H1 (cell line): ENCODE results near the gene GLT8D2. TPM values are rescaled to one million over a fixed set of nuclear protein-coding genes. Genes with fewer than 3 reads are reported as not detected.

ENCODE experiments used
- CTCF ChIA-PET: fragments of 300-600 bp; sonication (Branson Sonifier 250); formaldehyde crosslinking; loops from one replicate; lab custom pipeline; 2021; ENCODE audit not compliant: partially characterized antibody; lab: Charles Lee
- POLR2A ChIA-PET: fragments of 300-600 bp; sonication (Branson Sonifier 250); formaldehyde crosslinking; loops from one replicate; lab custom pipeline; 2021; ENCODE audit warnings: inconsistent platforms; ENCODE audit not compliant: partially characterized antibody; lab: Charles Lee
- DNase-seq, 2 experiments: peaks; one replicate each; pipeline versions ENCODE4 v3.0.0 to v3.0.0-alpha.2; 2010 to 2022; ENCODE audit warnings: low spot score in 2 of 2, low read depth in 1 of 2, mixed read lengths in 1 of 2
- FAIRE-seq: peaks from 2 replicates; lab custom pipeline; 2011; peaks lifted over from hg19 to GRCh38; lab: Jason Lieb, UNC
- H2AFZ ChIP-seq: 2 replicates; pipeline ENCODE4 v1.8.1; 2012; ENCODE audit warnings: low read length, inconsistent platforms
- H2AK5ac ChIP-seq: 2 replicates; pipeline ENCODE4 v1.6.1; 2013; ENCODE audit warnings: low read depth, low read length
- H2BK120ac ChIP-seq: replicated peaks from 2 replicates; pipeline ENCODE3; 2013; ENCODE audit warnings: low read depth, low read length, inconsistent platforms
- H2BK12ac ChIP-seq: 2 replicates; pipeline ENCODE4 v1.6.1; 2013; ENCODE audit warnings: low read depth, low read length
- H2BK15ac ChIP-seq: 2 replicates; pipeline ENCODE4 v1.6.1; 2013; ENCODE audit warnings: low read length
- H2BK20ac ChIP-seq: 2 replicates; pipeline ENCODE4 v1.6.1; 2013; ENCODE audit warnings: low read length
- H2BK5ac ChIP-seq: 2 replicates; pipeline ENCODE4 v1.6.1; 2013; ENCODE audit warnings: low read depth, low read length
- H3K14ac ChIP-seq: 2 replicates; pipeline ENCODE4 v1.6.1; 2013; ENCODE audit warnings: inconsistent platforms; ENCODE audit not compliant: insufficient read length
- H3K18ac ChIP-seq: 2 replicates; pipeline ENCODE4 v1.6.1; 2013; ENCODE audit warnings: low read length; ENCODE audit errors: extremely low read depth
- H3K23ac ChIP-seq: 2 replicates; pipeline ENCODE4 v1.6.1; 2013; ENCODE audit warnings: inconsistent platforms; ENCODE audit not compliant: insufficient read length
- H3K23me2 ChIP-seq: 2 replicates; pipeline ENCODE4 v1.6.1; 2013; ENCODE audit warnings: low read depth, low read length
- H3K27ac ChIP-seq: 2 replicates; pipeline ENCODE4 v1.6.1; 2011; ENCODE audit warnings: low read depth, low read length, inconsistent platforms
- H3K27me3 ChIP-seq, 4 experiments: replicated peaks in 1 of 4; 1 replicate in 1 of 4; 2 replicates in 3 of 4; pipeline versions ENCODE4 v1.6.1 to v1.8.1; 2011 to 2013; ENCODE audit warnings: low read length in 3 of 4, mild to moderate bottlenecking in 3 of 4, inconsistent platforms in 2 of 4, mixed read lengths in 2 of 4, moderate library complexity in 1 of 4; ENCODE audit not compliant: control insufficient read depth in 3 of 4, insufficient read depth in 3 of 4; ENCODE audit errors: extremely low read depth in 1 of 4
- H3K36me3 ChIP-seq, 4 experiments: 2 replicates each; pipeline versions ENCODE4 v1.6.1 to v1.8.1; 2011 to 2013; ENCODE audit warnings: mild to moderate bottlenecking in 4 of 4, low read length in 3 of 4, moderate library complexity in 2 of 4, control low read depth in 1 of 4, inconsistent platforms in 1 of 4; ENCODE audit not compliant: insufficient read depth in 4 of 4, control insufficient read depth in 2 of 4
- H3K4ac ChIP-seq: replicated peaks from 2 replicates; pipeline ENCODE3; 2013; ENCODE audit warnings: low read length, low read depth, mixed read lengths, inconsistent platforms; ENCODE audit not compliant: insufficient read length
- H3K4me1 ChIP-seq, 4 experiments: replicated peaks in 1 of 4; 1 replicate in 1 of 4; 2 replicates in 3 of 4; pipeline versions ENCODE4 v1.6.1 to v1.8.1; 2011 to 2013; ENCODE audit warnings: low read length in 3 of 4, inconsistent platforms in 2 of 4, mixed read lengths in 1 of 4; ENCODE audit not compliant: insufficient read depth in 4 of 4, control insufficient read depth in 3 of 4
- H3K4me2 ChIP-seq, 2 experiments: 2 replicates each; pipeline versions ENCODE4 v1.6.1 to v1.8.1; 2011 to 2013; ENCODE audit warnings: low read depth in 2 of 2, low read length in 2 of 2, control low read depth in 1 of 2, inconsistent platforms in 1 of 2, mild to moderate bottlenecking in 1 of 2; ENCODE audit not compliant: insufficient read depth in 1 of 2
- H3K4me3 ChIP-seq, 4 experiments: fragments of 200-600, 300-600 bp in 1 of 4; sonication (generic), shearing (Covaris generic), sonication (Bioruptor Twin) in 1 of 4; 2 replicates each; pipeline versions ENCODE4 v1.5.1 to v1.8.1; 2011 to 2016; ENCODE audit warnings: low read length in 4 of 4, low read depth in 3 of 4, control low read depth in 2 of 4, inconsistent platforms in 2 of 4, mild to moderate bottlenecking in 2 of 4, mixed read lengths in 1 of 4, moderate library complexity in 1 of 4; ENCODE audit not compliant: insufficient read depth in 2 of 4; ENCODE audit errors: extremely low read depth in 1 of 4
- H3K56ac ChIP-seq: replicated peaks from 2 replicates; pipeline ENCODE3; 2013; ENCODE audit warnings: low read depth, mild to moderate bottlenecking, mixed read lengths, low read length, inconsistent platforms; ENCODE audit not compliant: insufficient read length
- H3K79me1 ChIP-seq: 2 replicates; pipeline ENCODE4 v1.6.1; 2013; ENCODE audit warnings: low read depth, low read length, control low read depth
- H3K79me2 ChIP-seq, 2 experiments: 2 replicates each; pipeline versions ENCODE4 v1.6.1 to v1.8.1; 2012 to 2013; ENCODE audit warnings: low read length in 2 of 2, mild to moderate bottlenecking in 2 of 2, inconsistent platforms in 1 of 2; ENCODE audit not compliant: insufficient read depth in 2 of 2, control insufficient read depth in 1 of 2
- H3K9ac ChIP-seq, 4 experiments: replicated peaks in 1 of 4; 1 replicate in 1 of 4; 2 replicates in 3 of 4; pipeline versions ENCODE4 v1.6.1 to v1.8.1; 2011 to 2013; ENCODE audit warnings: low read depth in 3 of 4, low read length in 3 of 4, control low read depth in 2 of 4, mild to moderate bottlenecking in 2 of 4, moderate library complexity in 2 of 4, inconsistent platforms in 1 of 4; ENCODE audit errors: extremely low read depth in 1 of 4
- H3K9me3 ChIP-seq, 2 experiments: 2 replicates each; pipeline versions ENCODE4 v1.6.1 to v1.8.1; 2012 to 2013; ENCODE audit warnings: mild to moderate bottlenecking in 2 of 2, moderate library complexity in 2 of 2, control low read depth in 1 of 2, inconsistent platforms in 1 of 2, low read depth in 1 of 2, low read length in 1 of 2, mixed read lengths in 1 of 2; ENCODE audit not compliant: insufficient read depth in 2 of 2
- H4K20me1 ChIP-seq, 2 experiments: replicated peaks in 1 of 2; 2 replicates each; pipeline versions ENCODE3 to v1.8.1; 2011 to 2013; ENCODE audit warnings: inconsistent platforms in 2 of 2, low read length in 2 of 2, mild to moderate bottlenecking in 1 of 2; ENCODE audit not compliant: insufficient read depth in 2 of 2, control insufficient read depth in 1 of 2
- H4K5ac ChIP-seq: 2 replicates; pipeline ENCODE4 v1.6.1; 2013; ENCODE audit warnings: low read length, low read depth, mixed read lengths, inconsistent platforms; ENCODE audit not compliant: insufficient read length
- H4K8ac ChIP-seq: 2 replicates; pipeline ENCODE4 v1.8.0; 2013; ENCODE audit warnings: mild to moderate bottlenecking, moderate library complexity, low read length, inconsistent platforms; ENCODE audit not compliant: insufficient read depth; ENCODE audit errors: extremely low read depth
- H4K91ac ChIP-seq: replicated peaks from 2 replicates; pipeline ENCODE3; 2013; ENCODE audit warnings: low read length, mixed read lengths, inconsistent platforms; ENCODE audit not compliant: insufficient read length
- CEBPB ChIP-seq: IDR thresholded peaks from 2 replicates; pipeline ENCODE4 v1.6.1; 2012; ENCODE audit warnings: low read depth, low read length
- EGR1 ChIP-seq: IDR thresholded peaks from 2 replicates; pipeline ENCODE4 v1.6.1; 2011; ENCODE audit warnings: low read depth, low read length, borderline replicate concordance
- KDM5A ChIP-seq: fragments of 200-600 bp; IDR thresholded peaks from 2 replicates; pipeline ENCODE4 v1.7.1; 2012; ENCODE audit warnings: mild to moderate bottlenecking, low read length, inconsistent platforms, mixed read lengths
- MAFK ChIP-seq: IDR thresholded peaks from 2 replicates; pipeline ENCODE4 v1.6.1; 2012; ENCODE audit warnings: low read depth, mild to moderate bottlenecking, improper control_type of control experiment, low read length
- MAX ChIP-seq: IDR thresholded peaks from 2 replicates; pipeline ENCODE4 v1.6.1; 2012; ENCODE audit warnings: inconsistent platforms
- NRF1 ChIP-seq: IDR thresholded peaks from 2 replicates; pipeline ENCODE4 v1.6.1; 2011; ENCODE audit warnings: mild to moderate bottlenecking, low read depth, low read length, improper control_type of control experiment
- RXRA ChIP-seq: IDR thresholded peaks from 2 replicates; pipeline ENCODE4 v1.6.1; 2011; ENCODE audit warnings: low read depth, mild to moderate bottlenecking, low read length, moderate library complexity; ENCODE audit not compliant: insufficient read depth
- SP1 ChIP-seq: IDR thresholded peaks from 2 replicates; pipeline ENCODE4 v1.6.1; 2011; ENCODE audit warnings: low read depth, low read length
- SP4 ChIP-seq: IDR thresholded peaks from 2 replicates; pipeline ENCODE4 v1.6.1; 2012; ENCODE audit warnings: low read length, inconsistent platforms
- TAF7 ChIP-seq: optimal IDR thresholded peaks from 2 replicates; pipeline ENCODE3; 2011; ENCODE audit warnings: low read depth, mild to moderate bottlenecking, inconsistent platforms, low read length, moderate library complexity, borderline replicate concordance
- WGBS, 2 experiments: shearing (Covaris generic) in 1 of 2; methylation state at CpG; one replicate each; pipeline versions ENCODE4 v1.1.6 to v1.1.7; 2013 to 2015; ENCODE audit warnings: low lambda C conversion rate in 2 of 2, mixed read lengths in 2 of 2, inconsistent platforms in 1 of 2, low coverage in 1 of 2, missing lambda C conversion rate in 1 of 2; ENCODE audit not compliant: insufficient replicate concordance in 2 of 2, insufficient coverage in 1 of 2, insufficient read length in 1 of 2; ENCODE audit errors: extremely low coverage in 1 of 2, missing lambda C conversion rate in 1 of 2; 5-methylcytosine and 5-hydroxymethylcytosine counted together
- polyA plus RNA-seq, 7 experiments: library from polyadenylated mRNA; depleted of rRNA in 3 of 7; stranded (reverse) in 5 of 7; unstranded in 2 of 7; fragments of >200 nt in 5 of 7; fragments of 200-250 nt in 2 of 7; gene quantifications; 1 replicate in 5 of 7; 2 replicates in 1 of 7; 4 replicates in 1 of 7; pipeline versions ENCODE4 v1.2.1 to v1.2.3, GENCODE V29; 2011 to 2013; ENCODE audit warnings: missing spikeins in 2 of 7, mixed read lengths in 2 of 7
- total RNA-seq: library from RNA; stranded (reverse); fragmentation: NEBNext Ultra II Directional; extraction: Animal tissue kit (Norgen Biotek cat#: 25700); gene quantifications from 2 replicates; pipeline ENCODE4 v1.2.1, GENCODE V29; 2021

Gene GLT8D2
- total and polyA plus RNA-seq, 2 of the 8 experiments (the other 6 are each of a cell fraction or from before 2014, with no cell fraction given), result 6.8 to 9.8 TPM

GRCh38 chr12:103965590-103966504, 84.1 kb downstream of the GLT8D2 start, which contains the start of gene TDG:
Gene TDG (plus strand): TSS chr12:103965872. CDS start chr12:103966038, 166 bp downstream.
- Histone ChIP-seq H4K8ac (peak within 1 kb of the TSS; percentile 91; the same call in 1 of the 2 replicates), H3K4me1 (peaks cover 0 to 9% (median 2%) of the 10 kb centered on the region in 4 experiments; a peak in 4 of 7 replicates), H2BK12ac (no peak within 1 kb of the TSS; the same call in 1 of the 2 replicates), H3K27ac (peak within 1 kb of the TSS; percentile 94), H3K4ac (peak within 1 kb of the TSS; percentile 63), H3K56ac (peak within 1 kb of the TSS; percentile 56), H4K91ac (peak within 1 kb of the TSS; percentile 59), H2AK5ac (peak within 1 kb of the TSS; percentile 56; the same call in 1 of the 2 replicates), H4K20me1 (peaks cover 2 to 3% of the 10 kb centered on the region in 2 experiments), H2BK15ac (no peak within 1 kb of the TSS), H3K36me3 (peaks cover 0 to 15% (median 3%) of the 10 kb centered on the region in 4 experiments; a peak in 1 of 8 replicates), H2BK20ac (no peak within 1 kb of the TSS), H3K27me3 (no peaks in the 10 kb centered on the region), H3K18ac (peak within 1 kb of the TSS; percentile 68; the same call in 1 of the 2 replicates), H2AFZ (no peak within 1 kb of the TSS; the same call in 1 of the 2 replicates), H3K4me2 (peak within 1 kb of the TSS; percentile 79 to 89), H3K23me2 (peaks cover 11% of the 10 kb centered on the region; the same call in 1 of the 2 replicates), H2BK120ac (peak within 1 kb of the TSS; percentile 47), H3K23ac (no peak within 1 kb of the TSS), H3K9ac (peak within 1 kb of the TSS; percentile 89 to 100 (median 94)), H3K79me1 (peaks cover 3% of the 10 kb centered on the region; the same call in 1 of the 2 replicates), H3K14ac (peak within 1 kb of the TSS; percentile 50), H4K5ac (peak within 1 kb of the TSS; percentile 93), H3K4me3 (peak within 1 kb of the TSS; percentile 80 to 91 (median 88)), H3K79me2 (peaks cover 49 to 75% of the 10 kb centered on the region in 2 experiments), H2BK5ac (peak within 1 kb of the TSS; percentile 74), H3K9me3 (no peaks in the 10 kb centered on the region)
- POLR2A ChIA-PET, result interaction anchor here (0.6 to 4.6 kb wide), 35 partner anchors 8 to 354 kb away, joined by 3 to 141 read pairs (median 3); partner anchors contain the start of genes GLT8D2, HSP90B1, NFYB and NT5DC3
- CTCF ChIA-PET, result interaction anchor here (0.8 to 0.9 kb wide), 2 partner anchors 8 to 20 kb away, joined by 3 read pairs; no protein-coding TSS in a partner anchor
- DNase-seq (peak; percentile 93 to 96), FAIRE-seq (peak; percentile 36)
- WGBS, 2 experiments, result 8% methylated on average over 47 of the region's 64 CpGs; no CpG with 5 or more reads in 1 of the 2 experiments
- TF ChIP-seq NRF1 (peak; percentile 76), MAFK (no peak), CEBPB (no peak), KDM5A (peak; percentile 61; the same call in 1 of the 2 replicates), EGR1 (peak; percentile 16; the same call in 1 of the 2 replicates), RXRA (no peak), MAX (peak; percentile 84), SP1 (peak; percentile 33; the same call in 1 of the 2 replicates), TAF7 (peak; percentile 77), SP4 (0 out of 2 replicates have a peak, but pooled peaks have one; percentile 49)
